ENCODE results near the gene KIAA0586. TPM values are rescaled to one million over a fixed set of nuclear protein-coding genes. Genes with fewer than 3 reads are reported as not detected.

The KIAA0586 gene
- total RNA-seq, 1 experiment from 2014 or later: 25.7 TPM

DNA sequence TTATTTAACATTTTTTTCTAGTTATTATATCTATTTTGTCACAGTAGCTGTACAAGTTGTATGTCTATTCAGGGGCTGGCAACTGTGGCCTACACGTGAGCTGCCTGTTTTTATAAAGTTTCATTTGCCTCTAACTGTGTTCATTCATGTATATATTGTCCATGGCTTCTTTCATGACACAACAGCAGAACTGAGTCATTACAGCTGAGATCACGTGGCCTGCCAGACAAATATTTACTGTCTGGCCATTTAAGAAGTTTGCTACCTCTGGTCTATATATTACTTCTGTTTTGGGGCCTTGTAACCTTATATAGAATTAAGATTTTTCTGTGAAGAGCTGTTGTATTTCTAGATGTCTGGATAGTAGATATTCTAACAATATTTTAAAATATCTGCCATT lies 37.9 kb downstream of the KIAA0586 start (continued):
- TF ChIP-seq, protein P1, sequence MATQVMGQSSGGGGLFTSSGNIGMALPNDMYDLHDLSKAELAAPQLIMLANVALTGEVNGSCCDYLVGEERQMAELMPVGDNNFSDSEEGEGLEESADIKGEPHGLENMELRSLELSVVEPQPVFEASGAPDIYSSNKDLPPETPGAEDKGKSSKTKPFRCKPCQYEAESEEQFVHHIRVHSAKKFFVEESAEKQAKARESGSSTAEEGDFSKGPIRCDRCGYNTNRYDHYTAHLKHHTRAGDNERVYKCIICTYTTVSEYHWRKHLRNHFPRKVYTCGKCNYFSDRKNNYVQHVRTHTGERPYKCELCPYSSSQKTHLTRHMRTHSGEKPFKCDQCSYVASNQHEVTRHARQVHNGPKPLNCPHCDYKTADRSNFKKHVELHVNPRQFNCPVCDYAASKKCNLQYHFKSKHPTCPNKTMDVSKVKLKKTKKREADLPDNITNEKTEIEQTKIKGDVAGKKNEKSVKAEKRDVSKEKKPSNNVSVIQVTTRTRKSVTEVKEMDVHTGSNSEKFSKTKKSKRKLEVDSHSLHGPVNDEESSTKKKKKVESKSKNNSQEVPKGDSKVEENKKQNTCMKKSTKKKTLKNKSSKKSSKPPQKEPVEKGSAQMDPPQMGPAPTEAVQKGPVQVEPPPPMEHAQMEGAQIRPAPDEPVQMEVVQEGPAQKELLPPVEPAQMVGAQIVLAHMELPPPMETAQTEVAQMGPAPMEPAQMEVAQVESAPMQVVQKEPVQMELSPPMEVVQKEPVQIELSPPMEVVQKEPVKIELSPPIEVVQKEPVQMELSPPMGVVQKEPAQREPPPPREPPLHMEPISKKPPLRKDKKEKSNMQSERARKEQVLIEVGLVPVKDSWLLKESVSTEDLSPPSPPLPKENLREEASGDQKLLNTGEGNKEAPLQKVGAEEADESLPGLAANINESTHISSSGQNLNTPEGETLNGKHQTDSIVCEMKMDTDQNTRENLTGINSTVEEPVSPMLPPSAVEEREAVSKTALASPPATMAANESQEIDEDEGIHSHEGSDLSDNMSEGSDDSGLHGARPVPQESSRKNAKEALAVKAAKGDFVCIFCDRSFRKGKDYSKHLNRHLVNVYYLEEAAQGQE (IDR thresholded peaks at IDR 0.05; ENCODE audit: low read depth): no peak
- TF ChIP-seq SIN3A (IDR thresholded peaks at IDR 0.05; ENCODE audit: low read depth): no peak
- TF ChIP-seq CEBPB (IDR thresholded peaks at IDR 0.05; ENCODE audit: low read depth): no peak

DNA sequence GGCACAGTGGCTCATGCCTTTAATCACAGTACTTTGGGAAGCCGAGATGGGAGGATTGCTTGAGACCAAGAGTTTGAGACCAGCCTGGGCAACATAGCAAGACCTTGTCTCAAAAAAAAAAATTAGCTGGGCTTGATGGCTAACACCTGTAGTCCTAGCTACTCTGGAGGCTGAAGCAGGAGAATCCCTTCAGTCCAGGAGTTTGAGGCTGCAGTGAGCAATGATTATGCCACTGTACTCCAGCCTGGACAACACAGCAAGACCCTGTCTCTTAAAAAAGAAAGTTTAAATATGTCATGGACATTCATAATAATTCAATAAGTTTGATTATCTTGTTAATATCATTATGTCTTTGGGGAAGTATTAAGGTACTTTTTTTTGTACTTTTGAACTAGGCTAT lies 38.9 kb downstream of the KIAA0586 start:
- CTCF ChIA-PET: no interaction called here

More for the DNA sequence above, 38.9 kb downstream of the KIAA0586 start:
- Histone ChIP-seq H3K4me2 (ENCODE audit: low read length) (no peak overlapping the region), H3K27me3 (ENCODE audit: insufficient read depth, low read length) (no peaks in the 10 kb centered on the region), H2AFZ (ENCODE audit: low read depth, low read length, poor library complexity, severe bottlenecking) (no peak overlapping the region), H3K9me2 (ENCODE audit: insufficient read depth) (no peaks in the 10 kb centered on the region), H3K36me3 (ENCODE audit: control insufficient read depth in 1 of 2, insufficient read depth in 2 of 2, low read length in 2 of 2) (peaks cover 0 to 10% of the 10 kb centered on the region in 2 experiments; a peak in 2 of 4 replicates), H3K4me1 (ENCODE audit: control insufficient read depth in 1 of 2, insufficient read depth in 2 of 2, low read length in 2 of 2) (no peaks in the 10 kb centered on the region), H3K9me3 (ENCODE audit: control insufficient read depth in 1 of 2, insufficient read depth in 1 of 2, low read depth in 1 of 2, low read length in 2 of 2) (no peaks in the 10 kb centered on the region), H3K27ac (ENCODE audit: low read depth, low read length) (no peak overlapping the region), H3K4me3 (replicated peaks in 1 of 2; ENCODE audit: low read depth in 1 of 2, low read length in 2 of 2) (no peak overlapping the region), H3K9ac (ENCODE audit: low read length) (no peak overlapping the region), H3K79me2 (ENCODE audit: insufficient read depth, low read length) (no peaks in the 10 kb centered on the region), H4K20me1 (ENCODE audit: insufficient read depth) (no peaks in the 10 kb centered on the region)
- no TSS peak for BruUV-seq (replicated peaks)
- TF ChIP-seq EZH2 (IDR thresholded peaks at IDR 0.05): no peak
- no peak for TF ChIP-seq ELF1 (IDR thresholded peaks at IDR 0.05; ENCODE audit: borderline replicate concordance, low read depth)
- TF ChIP-seq, protein P2, sequence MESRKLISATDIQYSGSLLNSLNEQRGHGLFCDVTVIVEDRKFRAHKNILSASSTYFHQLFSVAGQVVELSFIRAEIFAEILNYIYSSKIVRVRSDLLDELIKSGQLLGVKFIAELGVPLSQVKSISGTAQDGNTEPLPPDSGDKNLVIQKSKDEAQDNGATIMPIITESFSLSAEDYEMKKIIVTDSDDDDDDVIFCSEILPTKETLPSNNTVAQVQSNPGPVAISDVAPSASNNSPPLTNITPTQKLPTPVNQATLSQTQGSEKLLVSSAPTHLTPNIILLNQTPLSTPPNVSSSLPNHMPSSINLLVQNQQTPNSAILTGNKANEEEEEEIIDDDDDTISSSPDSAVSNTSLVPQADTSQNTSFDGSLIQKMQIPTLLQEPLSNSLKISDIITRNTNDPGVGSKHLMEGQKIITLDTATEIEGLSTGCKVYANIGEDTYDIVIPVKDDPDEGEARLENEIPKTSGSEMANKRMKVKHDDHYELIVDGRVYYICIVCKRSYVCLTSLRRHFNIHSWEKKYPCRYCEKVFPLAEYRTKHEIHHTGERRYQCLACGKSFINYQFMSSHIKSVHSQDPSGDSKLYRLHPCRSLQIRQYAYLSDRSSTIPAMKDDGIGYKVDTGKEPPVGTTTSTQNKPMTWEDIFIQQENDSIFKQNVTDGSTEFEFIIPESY (IDR thresholded peaks at IDR 0.05; ENCODE audit: extremely low read depth, insufficient replicate concordance, low read length): no peak
- no peak for TF ChIP-seq YY1 (IDR thresholded peaks at IDR 0.05; ENCODE audit: extremely low read depth, insufficient replicate concordance, low read depth, low read length)
- TF ChIP-seq SRF (IDR thresholded peaks at IDR 0.05; ENCODE audit: low read depth): no peak
- TF ChIP-seq CBX3 (IDR thresholded peaks at IDR 0.05; ENCODE audit: low read depth): no peak
- TF ChIP-seq, protein P3, sequence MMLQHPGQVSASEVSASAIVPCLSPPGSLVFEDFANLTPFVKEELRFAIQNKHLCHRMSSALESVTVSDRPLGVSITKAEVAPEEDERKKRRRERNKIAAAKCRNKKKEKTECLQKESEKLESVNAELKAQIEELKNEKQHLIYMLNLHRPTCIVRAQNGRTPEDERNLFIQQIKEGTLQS (IDR thresholded peaks at IDR 0.05): no peak
- TF ChIP-seq SIN3A (IDR thresholded peaks at IDR 0.05; ENCODE audit: low read depth): no peak
- TF ChIP-seq SP1 (IDR thresholded peaks at IDR 0.05; ENCODE audit: low read depth): no peak
- TF ChIP-seq, protein P4, sequence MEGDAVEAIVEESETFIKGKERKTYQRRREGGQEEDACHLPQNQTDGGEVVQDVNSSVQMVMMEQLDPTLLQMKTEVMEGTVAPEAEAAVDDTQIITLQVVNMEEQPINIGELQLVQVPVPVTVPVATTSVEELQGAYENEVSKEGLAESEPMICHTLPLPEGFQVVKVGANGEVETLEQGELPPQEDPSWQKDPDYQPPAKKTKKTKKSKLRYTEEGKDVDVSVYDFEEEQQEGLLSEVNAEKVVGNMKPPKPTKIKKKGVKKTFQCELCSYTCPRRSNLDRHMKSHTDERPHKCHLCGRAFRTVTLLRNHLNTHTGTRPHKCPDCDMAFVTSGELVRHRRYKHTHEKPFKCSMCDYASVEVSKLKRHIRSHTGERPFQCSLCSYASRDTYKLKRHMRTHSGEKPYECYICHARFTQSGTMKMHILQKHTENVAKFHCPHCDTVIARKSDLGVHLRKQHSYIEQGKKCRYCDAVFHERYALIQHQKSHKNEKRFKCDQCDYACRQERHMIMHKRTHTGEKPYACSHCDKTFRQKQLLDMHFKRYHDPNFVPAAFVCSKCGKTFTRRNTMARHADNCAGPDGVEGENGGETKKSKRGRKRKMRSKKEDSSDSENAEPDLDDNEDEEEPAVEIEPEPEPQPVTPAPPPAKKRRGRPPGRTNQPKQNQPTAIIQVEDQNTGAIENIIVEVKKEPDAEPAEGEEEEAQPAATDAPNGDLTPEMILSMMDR (IDR thresholded peaks at IDR 0.05 in 2 of 3, conservative IDR thresholded peaks at IDR 0.05 in 1 of 3; ENCODE audit: borderline replicate concordance in 1 of 3, insufficient read depth in 1 of 3, low read depth in 2 of 3, low read length in 2 of 3): no peak
- intact Hi-C loops (cut with micrococcal nuclease): no loop called here
- POLR2A ChIA-PET: no interaction called here
- RAD21 ChIA-PET (ENCODE audit: low non-redundant PET in 1 of 2, low total read pairs in 2 of 2, uncharacterized antibody in 2 of 2, unreplicated experiment in 2 of 2): no interaction called here
- DNase-seq (ENCODE audit: low read depth, low spot score) (no peak), ATAC-seq (no peak)

All from HCT116 (cell line).